HG03103 (cell line): Measurements from ENCODE around the gene ZBTB8A.

Experiments used
- ATAC-seq: cut with Tn5 transposase; IDR thresholded peaks from one replicate; pipeline ENCODE4 v1.9.1; 2021; ENCODE audit warnings: low read depth; ENCODE audit not compliant: unreplicated experiment

ZBTB8A gene

GRCh38 chr1:32651461-32652073, 112.3 kb downstream of the ZBTB8A start:
- no peak for ATAC-seq

- no peak for ATAC-seq
Observed at GRCh38 chr1:32652244-32652962, 113.2 kb downstream of the ZBTB8A start.
